Measurements from ENCODE around the gene CACNB1. TPM values are rescaled to one million over a fixed set of nuclear protein-coding genes. Genes with fewer than 3 reads are reported as not detected.

Gene CACNB1
- polyA plus RNA-seq, 1 donor from 2014 or later = 18.9 TPM

DNA sequence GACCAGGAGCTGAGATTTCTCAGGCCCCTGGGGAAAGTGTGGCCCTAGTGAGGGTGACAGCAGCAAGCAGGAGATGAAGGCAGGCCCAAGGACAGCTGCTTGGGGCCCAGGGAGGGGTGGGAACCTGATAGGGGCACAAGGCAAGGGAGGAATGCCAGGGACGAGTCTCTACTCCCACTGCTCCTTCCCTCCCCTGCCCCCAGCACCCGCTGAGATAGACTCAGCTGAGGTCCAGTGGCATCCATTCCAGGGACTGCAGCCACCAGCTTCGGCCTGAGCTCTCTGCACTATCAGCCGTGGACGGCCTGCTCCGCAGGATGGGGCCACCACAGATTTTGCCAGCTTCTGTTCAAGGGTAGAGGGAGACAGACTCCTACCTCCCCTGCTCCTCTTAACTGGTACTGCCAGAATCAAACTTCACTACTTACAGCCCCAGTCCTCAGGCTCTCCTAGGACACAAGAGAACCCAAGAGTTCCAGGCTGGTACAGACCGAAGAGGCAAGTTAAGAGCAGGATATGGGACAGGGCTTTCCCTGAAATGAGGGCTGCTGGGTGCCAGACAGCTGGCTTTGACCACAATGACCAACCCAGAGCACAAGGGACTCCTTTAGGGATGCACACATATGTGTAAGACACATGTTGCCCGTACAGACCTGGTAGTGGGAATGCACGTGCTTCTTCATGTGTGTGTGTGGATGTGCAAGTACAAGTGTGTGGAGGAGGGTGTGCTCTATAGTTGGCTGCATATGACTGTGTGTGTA is 5.5 kb downstream of the CACNB1 start:
- H3K9me3 ChIP-seq (ENCODE audit: low read length) = no peaks in the 10 kb centered on the region
- no peak overlapping the region for H3K27ac ChIP-seq (ENCODE audit: low read length)
- H3K4me3 ChIP-seq (ENCODE audit: low read length) = no peak overlapping the region
- TF ChIP-seq, protein P1, sequence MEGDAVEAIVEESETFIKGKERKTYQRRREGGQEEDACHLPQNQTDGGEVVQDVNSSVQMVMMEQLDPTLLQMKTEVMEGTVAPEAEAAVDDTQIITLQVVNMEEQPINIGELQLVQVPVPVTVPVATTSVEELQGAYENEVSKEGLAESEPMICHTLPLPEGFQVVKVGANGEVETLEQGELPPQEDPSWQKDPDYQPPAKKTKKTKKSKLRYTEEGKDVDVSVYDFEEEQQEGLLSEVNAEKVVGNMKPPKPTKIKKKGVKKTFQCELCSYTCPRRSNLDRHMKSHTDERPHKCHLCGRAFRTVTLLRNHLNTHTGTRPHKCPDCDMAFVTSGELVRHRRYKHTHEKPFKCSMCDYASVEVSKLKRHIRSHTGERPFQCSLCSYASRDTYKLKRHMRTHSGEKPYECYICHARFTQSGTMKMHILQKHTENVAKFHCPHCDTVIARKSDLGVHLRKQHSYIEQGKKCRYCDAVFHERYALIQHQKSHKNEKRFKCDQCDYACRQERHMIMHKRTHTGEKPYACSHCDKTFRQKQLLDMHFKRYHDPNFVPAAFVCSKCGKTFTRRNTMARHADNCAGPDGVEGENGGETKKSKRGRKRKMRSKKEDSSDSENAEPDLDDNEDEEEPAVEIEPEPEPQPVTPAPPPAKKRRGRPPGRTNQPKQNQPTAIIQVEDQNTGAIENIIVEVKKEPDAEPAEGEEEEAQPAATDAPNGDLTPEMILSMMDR (IDR thresholded peaks at IDR 0.05; ENCODE audit: poor library complexity, severe bottlenecking) = no peak
- TF ChIP-seq TAF1 (IDR thresholded peaks at IDR 0.05; ENCODE audit: low read depth) (no peak), EP300 (conservative IDR thresholded peaks at IDR 0.05; ENCODE audit: poor library complexity, severe bottlenecking) (no peak), EZH2 (IDR thresholded peaks at IDR 0.05; ENCODE audit: borderline replicate concordance, insufficient read depth, low read length, poor library complexity, severe bottlenecking) (no peak)
- TF ChIP-seq, protein P2, sequence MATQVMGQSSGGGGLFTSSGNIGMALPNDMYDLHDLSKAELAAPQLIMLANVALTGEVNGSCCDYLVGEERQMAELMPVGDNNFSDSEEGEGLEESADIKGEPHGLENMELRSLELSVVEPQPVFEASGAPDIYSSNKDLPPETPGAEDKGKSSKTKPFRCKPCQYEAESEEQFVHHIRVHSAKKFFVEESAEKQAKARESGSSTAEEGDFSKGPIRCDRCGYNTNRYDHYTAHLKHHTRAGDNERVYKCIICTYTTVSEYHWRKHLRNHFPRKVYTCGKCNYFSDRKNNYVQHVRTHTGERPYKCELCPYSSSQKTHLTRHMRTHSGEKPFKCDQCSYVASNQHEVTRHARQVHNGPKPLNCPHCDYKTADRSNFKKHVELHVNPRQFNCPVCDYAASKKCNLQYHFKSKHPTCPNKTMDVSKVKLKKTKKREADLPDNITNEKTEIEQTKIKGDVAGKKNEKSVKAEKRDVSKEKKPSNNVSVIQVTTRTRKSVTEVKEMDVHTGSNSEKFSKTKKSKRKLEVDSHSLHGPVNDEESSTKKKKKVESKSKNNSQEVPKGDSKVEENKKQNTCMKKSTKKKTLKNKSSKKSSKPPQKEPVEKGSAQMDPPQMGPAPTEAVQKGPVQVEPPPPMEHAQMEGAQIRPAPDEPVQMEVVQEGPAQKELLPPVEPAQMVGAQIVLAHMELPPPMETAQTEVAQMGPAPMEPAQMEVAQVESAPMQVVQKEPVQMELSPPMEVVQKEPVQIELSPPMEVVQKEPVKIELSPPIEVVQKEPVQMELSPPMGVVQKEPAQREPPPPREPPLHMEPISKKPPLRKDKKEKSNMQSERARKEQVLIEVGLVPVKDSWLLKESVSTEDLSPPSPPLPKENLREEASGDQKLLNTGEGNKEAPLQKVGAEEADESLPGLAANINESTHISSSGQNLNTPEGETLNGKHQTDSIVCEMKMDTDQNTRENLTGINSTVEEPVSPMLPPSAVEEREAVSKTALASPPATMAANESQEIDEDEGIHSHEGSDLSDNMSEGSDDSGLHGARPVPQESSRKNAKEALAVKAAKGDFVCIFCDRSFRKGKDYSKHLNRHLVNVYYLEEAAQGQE (IDR thresholded peaks at IDR 0.05; ENCODE audit: borderline replicate concordance) = no peak
- no peak overlapping the region for H3K9ac ChIP-seq (ENCODE audit: low read length)
- H3K27me3 ChIP-seq (ENCODE audit: insufficient read depth, low read depth, low read length) = no peaks in the 10 kb centered on the region
- H2AFZ ChIP-seq (ENCODE audit: low read depth, low read length) = no peak overlapping the region
- H3F3A ChIP-seq (ENCODE audit: insufficient read depth, low read length, poor library complexity, severe bottlenecking) = no peaks in the 10 kb centered on the region
- no peaks in the 10 kb centered on the region for H3K9me2 ChIP-seq (ENCODE audit: insufficient read depth, low read length)
- peaks cover 6% of the 10 kb centered on the region for H4K20me1 ChIP-seq (ENCODE audit: insufficient read depth)
- peaks cover 6% of the 10 kb centered on the region for H3K36me3 ChIP-seq (ENCODE audit: insufficient read depth, low read length)
- H3K4me2 ChIP-seq (ENCODE audit: low read length) = no peak overlapping the region
- peaks cover 22% of the 10 kb centered on the region for H3K79me2 ChIP-seq (replicated peaks; ENCODE audit: insufficient read depth, low read length)

DNA sequence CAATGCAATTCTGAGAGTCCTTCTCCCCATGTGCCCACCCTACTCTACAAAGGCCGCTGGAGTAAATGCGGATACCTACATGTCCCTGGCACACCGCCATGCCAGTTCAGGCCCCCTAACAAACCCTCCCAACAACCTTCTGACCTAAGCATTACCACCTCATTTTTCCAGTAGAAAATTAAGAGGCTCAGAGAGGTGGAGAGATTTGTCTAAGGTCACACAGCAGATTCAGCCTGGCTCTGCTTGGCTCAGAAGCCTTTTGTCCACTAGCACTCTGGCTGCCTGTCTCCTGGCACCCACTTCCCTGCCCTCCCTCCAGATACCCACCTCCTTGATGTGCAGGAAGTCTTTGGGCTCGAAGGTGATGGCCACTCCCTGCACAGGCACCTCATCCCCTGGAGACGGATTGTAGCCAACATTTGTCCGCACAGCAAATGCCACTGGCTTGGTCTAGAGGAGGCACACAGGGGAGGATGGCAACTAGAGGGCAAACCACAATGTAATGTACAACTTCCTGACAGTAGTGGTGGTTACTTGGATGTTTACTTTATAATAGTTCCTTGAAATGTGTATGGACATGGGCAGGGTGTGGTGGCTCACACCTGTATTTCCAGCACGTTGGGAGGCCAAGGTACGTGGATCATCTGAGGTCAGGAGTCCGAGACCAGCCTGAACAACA is 10.2 kb downstream of the CACNB1 start:
- no peaks in the 10 kb centered on the region for H4K20me1 ChIP-seq (ENCODE audit: insufficient read depth)
- no peak overlapping the region for H2AFZ ChIP-seq (ENCODE audit: low read depth, low read length)
- no peak overlapping the region for H3K4me2 ChIP-seq (ENCODE audit: low read length)
- peaks cover 6% of the 10 kb centered on the region for H3K36me3 ChIP-seq (ENCODE audit: insufficient read depth, low read length)
- H3K4me3 ChIP-seq (ENCODE audit: low read length) = no peak overlapping the region
- TF ChIP-seq, protein P2 (IDR thresholded peaks at IDR 0.05; ENCODE audit: borderline replicate concordance) = no peak
- TF ChIP-seq SMC3 (conservative IDR thresholded peaks at IDR 0.05; ENCODE audit: poor library complexity) = no peak
- TF ChIP-seq, protein P1 (IDR thresholded peaks at IDR 0.05; ENCODE audit: poor library complexity, severe bottlenecking) = no peak
- TF ChIP-seq EP300 (conservative IDR thresholded peaks at IDR 0.05; ENCODE audit: poor library complexity, severe bottlenecking) = no peak
- TF ChIP-seq EZH2 (IDR thresholded peaks at IDR 0.05; ENCODE audit: borderline replicate concordance, insufficient read depth, low read length, poor library complexity, severe bottlenecking) = no peak
- TF ChIP-seq POLR2AphosphoS5 (IDR thresholded peaks at IDR 0.05) = no peak
- TF ChIP-seq TAF1 (IDR thresholded peaks at IDR 0.05; ENCODE audit: low read depth) = no peak
- TF ChIP-seq MXI1 (conservative IDR thresholded peaks at IDR 0.05; ENCODE audit: poor library complexity, severe bottlenecking) = no peak
- no peak for TF ChIP-seq RAD21 (conservative IDR thresholded peaks at IDR 0.05)
- H3K9me3 ChIP-seq (ENCODE audit: low read length) = no peaks in the 10 kb centered on the region
- no peaks in the 10 kb centered on the region for H3K27me3 ChIP-seq (ENCODE audit: insufficient read depth, low read depth, low read length)
- no peaks in the 10 kb centered on the region for H3F3A ChIP-seq (ENCODE audit: insufficient read depth, low read length, poor library complexity, severe bottlenecking)
- H3K27ac ChIP-seq (ENCODE audit: low read length) = no peak overlapping the region
- H3K79me2 ChIP-seq (replicated peaks; ENCODE audit: insufficient read depth, low read length) = no peaks in the 10 kb centered on the region
- no peaks in the 10 kb centered on the region for H3K9me2 ChIP-seq (ENCODE audit: insufficient read depth, low read length)
- H3K9ac ChIP-seq (ENCODE audit: low read length) = no peak overlapping the region
